Mucosa of descending colon (tissue), 3 donors: ENCODE data around the gene SLAMF9. TPM values are rescaled to one million over a fixed set of nuclear protein-coding genes. Genes with fewer than 3 reads are reported as not detected.

Experiments
- ATAC-seq: fragments of 200-7000 bp; cut with Tn5 transposase; one replicate; pipeline ENCODE4 v1.9.1; 2020; ENCODE audit warnings: mild to moderate bottlenecking, moderate library complexity
- DNase-seq, 3 donors: peaks; one replicate each; pipeline ENCODE4 v3.0.0-alpha.2; 2020
- H3K36me3 ChIP-seq: fragments of 200-600 bp; one replicate; pipeline ENCODE4 v1.8.0; 2021; ENCODE audit warnings: low read depth, mild to moderate bottlenecking
- H3K4me1 ChIP-seq: fragments of 200-600 bp; one replicate; pipeline ENCODE4 v1.8.0; 2021; ENCODE audit warnings: low read depth, mild to moderate bottlenecking
- H3K4me3 ChIP-seq: fragments of 200-600 bp; one replicate; pipeline ENCODE4 v1.8.0; 2021; ENCODE audit warnings: mild to moderate bottlenecking
- H3K9me3 ChIP-seq: fragments of 200-600 bp; one replicate; pipeline ENCODE4 v1.8.0; 2021; ENCODE audit warnings: mild to moderate bottlenecking
- CTCF ChIP-seq: fragments of 200-600 bp; IDR thresholded peaks from one replicate; pipeline ENCODE4 v1.8.0; 2022; ENCODE audit warnings: antibody characterized with exemption, mild to moderate bottlenecking
- intact Hi-C, 2 donors: fragments of 100-400 bp; cut with DNase I in 1 of 2; cut with micrococcal nuclease in 1 of 2; formaldehyde crosslinking; loops; one replicate each; pipeline versions ENCODE4 v1.11.0 to v1.11.1; 2022; cut with DNase I, micrococcal nuclease
- total RNA-seq, 3 donors: library from RNA; stranded (reverse); fragmentation: NEBNext Ultra II Directional in 2 of 3; extraction: Animal tissue kit (Norgen Biotek cat#: 25700) in 2 of 3; gene quantifications; one replicate each; pipeline versions ENCODE4 v1.2.1 to v1.2.4, GENCODE V29; 2021 to 2023
- donor health status: DM: no; HTN: no; CAD: no; lungs with moderate emphysema.
- donor health status: DM: no; HTN: no; CAD: no.
- donor health status: DM: no; HTN: yes; CAD: no.

Gene SLAMF9
- total RNA-seq, 3 donors from 2014 or later: not detected

GRCh38 chr1:159981351-159982055 lies 27.5 kb upstream of the SLAMF9 start:
- no peak for TF ChIP-seq CTCF
- ATAC-seq (no peak), DNase-seq (no peak)
- no peaks in the 10 kb centered on the region for H3K9me3 ChIP-seq
- H3K4me1 ChIP-seq: no peaks in the 10 kb centered on the region
- intact Hi-C loops: no loop called here
- no peaks in the 10 kb centered on the region for H3K36me3 ChIP-seq
- H3K4me3 ChIP-seq: no peak overlapping the region

- DNase-seq (no peak), ATAC-seq (no peak)
- intact Hi-C loops: no loop called here
- H3K9me3 ChIP-seq: no peaks in the 10 kb centered on the region
- H3K4me3 ChIP-seq: no peak overlapping the region
- no peaks in the 10 kb centered on the region for H3K4me1 ChIP-seq
- H3K36me3 ChIP-seq: no peaks in the 10 kb centered on the region
- TF ChIP-seq CTCF: no peak
Measured at GRCh38 chr1:159980786-159981185, 26.7 kb upstream of the SLAMF9 start.

- H3K36me3 ChIP-seq: no peaks in the 10 kb centered on the region
- ATAC-seq (no peak), DNase-seq (no peak)
- no peaks in the 10 kb centered on the region for H3K9me3 ChIP-seq
- no peaks in the 10 kb centered on the region for H3K4me1 ChIP-seq
- H3K4me3 ChIP-seq: no peak overlapping the region
- TF ChIP-seq CTCF: no peak
- intact Hi-C loops: no loop called here
Measured at GRCh38 chr1:159980076-159980475, 26.0 kb upstream of the SLAMF9 start.

- no peaks in the 10 kb centered on the region for H3K36me3 ChIP-seq
- DNase-seq: no peak
- H3K4me3 ChIP-seq: no peak overlapping the region
- no peaks in the 10 kb centered on the region for H3K9me3 ChIP-seq
- ATAC-seq: no peak
- no peaks in the 10 kb centered on the region for H3K4me1 ChIP-seq
- intact Hi-C loops: no loop called here
- no peak for TF ChIP-seq CTCF
Measured at GRCh38 chr1:159979257-159979656, 25.2 kb upstream of the SLAMF9 start.

- Histone ChIP-seq H3K4me3 (no peak overlapping the region), H3K36me3 (no peaks in the 10 kb centered on the region), H3K4me1 (no peaks in the 10 kb centered on the region), H3K9me3 (no peaks in the 10 kb centered on the region)
- DNase-seq (no peak), ATAC-seq (no peak)
- intact Hi-C loops: no loop called here
- no peak for TF ChIP-seq CTCF
Measured at GRCh38 chr1:159978107-159978398, 24.0 kb upstream of the SLAMF9 start.
